ENCODE measurements around the gene SUZ12. TPM values are rescaled to one million over a fixed set of nuclear protein-coding genes. Genes with fewer than 3 reads are reported as not detected.
"Not testable (repeated sequence)": the region's sequence is repeated elsewhere in the genome, so short reads cannot be mapped to it uniquely, and the experiment has no call there.

SUZ12 gene
- total RNA-seq, 2 experiments from 2014 or later, result 60.7 to 64.2 TPM

DNA sequence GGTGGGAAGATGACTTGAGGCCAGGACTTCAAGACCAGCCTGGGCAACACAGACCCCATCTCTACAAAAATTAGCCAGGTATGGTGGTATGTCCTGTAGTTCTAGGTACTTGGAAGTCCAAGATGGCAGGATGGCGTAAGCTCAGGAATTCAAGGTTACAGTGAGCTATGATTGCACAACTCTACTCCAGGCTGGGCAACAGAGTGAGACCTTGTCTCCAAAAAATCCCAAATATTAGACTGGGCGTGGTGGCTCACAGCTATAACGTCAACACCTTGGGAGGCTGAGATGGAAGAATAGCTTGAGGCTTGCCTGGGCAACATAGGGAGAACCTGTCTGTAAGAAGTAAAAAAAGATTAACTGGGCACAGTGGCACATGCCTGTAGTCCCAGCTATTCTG, 30.8 kb downstream of the SUZ12 start:
- no peak overlapping the region for H3K4me3 Mint-ChIP-seq
- ChIA-PET CTCF (no interaction called here), POLR2A (no interaction called here)
- TF ChIP-seq, protein P1, sequence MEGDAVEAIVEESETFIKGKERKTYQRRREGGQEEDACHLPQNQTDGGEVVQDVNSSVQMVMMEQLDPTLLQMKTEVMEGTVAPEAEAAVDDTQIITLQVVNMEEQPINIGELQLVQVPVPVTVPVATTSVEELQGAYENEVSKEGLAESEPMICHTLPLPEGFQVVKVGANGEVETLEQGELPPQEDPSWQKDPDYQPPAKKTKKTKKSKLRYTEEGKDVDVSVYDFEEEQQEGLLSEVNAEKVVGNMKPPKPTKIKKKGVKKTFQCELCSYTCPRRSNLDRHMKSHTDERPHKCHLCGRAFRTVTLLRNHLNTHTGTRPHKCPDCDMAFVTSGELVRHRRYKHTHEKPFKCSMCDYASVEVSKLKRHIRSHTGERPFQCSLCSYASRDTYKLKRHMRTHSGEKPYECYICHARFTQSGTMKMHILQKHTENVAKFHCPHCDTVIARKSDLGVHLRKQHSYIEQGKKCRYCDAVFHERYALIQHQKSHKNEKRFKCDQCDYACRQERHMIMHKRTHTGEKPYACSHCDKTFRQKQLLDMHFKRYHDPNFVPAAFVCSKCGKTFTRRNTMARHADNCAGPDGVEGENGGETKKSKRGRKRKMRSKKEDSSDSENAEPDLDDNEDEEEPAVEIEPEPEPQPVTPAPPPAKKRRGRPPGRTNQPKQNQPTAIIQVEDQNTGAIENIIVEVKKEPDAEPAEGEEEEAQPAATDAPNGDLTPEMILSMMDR (IDR thresholded peaks at IDR 0.05), result no peak
- DNase-seq (no peak), ATAC-seq (no peak)
- peaks cover 26% of the 10 kb centered on the region for H3K36me3 Mint-ChIP-seq (ENCODE audit: low read depth)
- H3K27ac Mint-ChIP-seq, result no peak overlapping the region
- intact Hi-C loops (cut with micrococcal nuclease), result no loop called here
- H3K27me3 Mint-ChIP-seq, result no peaks in the 10 kb centered on the region
- no peaks in the 10 kb centered on the region for H3K9me3 Mint-ChIP-seq
- peaks cover 2% of the 10 kb centered on the region for H3K4me1 Mint-ChIP-seq (ENCODE audit: low read depth)

DNA sequence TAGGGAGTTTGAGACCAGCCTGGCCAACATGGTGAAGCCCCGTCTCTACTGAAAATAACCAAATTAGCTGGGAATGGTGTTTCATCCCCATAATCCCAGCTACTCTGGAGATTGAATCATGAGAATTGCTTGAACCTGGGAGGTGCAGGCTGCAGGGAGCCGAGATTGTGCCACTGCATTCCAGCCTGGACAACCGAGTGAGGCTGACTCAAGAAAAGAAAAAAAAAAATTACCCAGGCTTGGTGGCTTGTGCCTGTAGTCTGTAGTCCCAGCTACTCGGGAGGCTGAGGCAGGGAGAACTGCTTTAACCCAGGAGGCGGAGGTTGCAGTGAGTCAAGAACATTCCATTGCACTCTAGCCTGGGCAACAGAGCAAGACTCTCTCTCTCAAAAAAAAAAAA, 33.6 kb downstream of the SUZ12 start:
- H3K27ac Mint-ChIP-seq; H3K9me3 Mint-ChIP-seq; H3K27me3 Mint-ChIP-seq; H3K4me3 Mint-ChIP-seq; H3K4me1 Mint-ChIP-seq (ENCODE audit: low read depth); POLR2A ChIA-PET; CTCF ChIA-PET; intact Hi-C loops (cut with micrococcal nuclease); ATAC-seq; DNase-seq: not testable (repeated sequence)
- peaks cover 18% of the 10 kb centered on the region for H3K36me3 Mint-ChIP-seq (ENCODE audit: low read depth)

DNA sequence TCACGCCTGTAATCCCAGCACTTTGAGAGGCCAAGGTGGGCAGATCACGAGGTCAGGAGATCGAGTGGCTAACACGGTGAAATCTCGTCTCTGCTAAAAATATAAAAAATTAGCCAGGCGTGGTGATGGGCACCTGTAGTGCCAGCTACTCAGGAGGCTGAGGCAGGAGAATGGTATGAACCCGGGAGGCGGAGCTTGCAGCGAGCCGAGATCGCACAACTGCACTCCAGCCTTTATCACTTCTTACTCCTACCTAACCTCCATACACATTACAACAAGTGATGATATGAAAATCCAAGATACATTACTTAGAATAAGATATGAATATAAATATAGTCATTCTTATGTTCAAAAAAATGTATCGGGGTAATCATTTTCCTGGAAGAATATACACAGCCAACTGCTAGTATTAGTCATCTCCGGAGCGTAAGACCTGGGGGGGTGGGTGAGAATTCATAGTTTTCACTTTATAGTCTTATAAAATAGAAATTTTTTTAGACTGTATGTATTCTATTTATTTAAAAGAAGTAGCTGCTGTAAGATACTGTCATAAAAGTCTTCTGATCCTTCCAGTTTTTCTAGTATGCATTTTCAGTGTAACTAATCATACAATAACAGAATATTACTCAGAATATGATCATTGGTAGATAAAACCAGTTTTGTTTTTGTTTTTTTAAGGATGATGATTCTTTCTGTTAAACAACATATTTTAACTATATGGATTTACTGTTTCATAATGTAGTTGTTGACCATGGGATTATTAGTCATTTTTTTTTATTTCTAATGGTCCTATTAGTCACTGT, 37.7 kb downstream of the SUZ12 start:
- intact Hi-C loops (cut with micrococcal nuclease); H3K27me3 Mint-ChIP-seq; CTCF ChIA-PET; DNase-seq; H3K4me1 Mint-ChIP-seq (ENCODE audit: low read depth); H3K4me3 Mint-ChIP-seq; ATAC-seq; POLR2A ChIA-PET; H3K27ac Mint-ChIP-seq; H3K9me3 Mint-ChIP-seq: not testable (repeated sequence)
- H3K36me3 Mint-ChIP-seq (ENCODE audit: low read depth), result peaks cover 22% of the 10 kb centered on the region

DNA sequence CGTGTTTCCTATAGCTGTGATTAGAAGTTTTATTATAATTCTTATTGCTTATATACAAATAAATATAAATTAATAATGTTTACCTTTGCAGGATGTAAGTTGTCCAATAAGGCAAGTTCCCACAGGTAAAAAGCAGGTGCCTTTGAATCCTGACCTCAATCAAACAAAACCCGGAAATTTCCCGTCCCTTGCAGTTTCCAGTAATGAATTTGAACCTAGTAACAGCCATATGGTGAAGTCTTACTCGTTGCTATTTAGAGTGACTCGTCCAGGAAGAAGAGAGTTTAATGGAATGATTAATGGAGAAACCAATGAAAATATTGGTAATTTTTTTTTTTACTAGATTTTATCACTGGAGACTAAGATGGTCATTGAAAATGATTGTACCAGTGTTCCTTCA, 38.6 kb downstream of the SUZ12 start:
- CTCF ChIA-PET; POLR2A ChIA-PET; ATAC-seq; H3K4me1 Mint-ChIP-seq (ENCODE audit: low read depth); DNase-seq; H3K4me3 Mint-ChIP-seq; H3K27me3 Mint-ChIP-seq; H3K27ac Mint-ChIP-seq; H3K9me3 Mint-ChIP-seq; intact Hi-C loops (cut with micrococcal nuclease): not testable (repeated sequence)
- H3K36me3 Mint-ChIP-seq (ENCODE audit: low read depth), result peaks cover 22% of the 10 kb centered on the region

DNA sequence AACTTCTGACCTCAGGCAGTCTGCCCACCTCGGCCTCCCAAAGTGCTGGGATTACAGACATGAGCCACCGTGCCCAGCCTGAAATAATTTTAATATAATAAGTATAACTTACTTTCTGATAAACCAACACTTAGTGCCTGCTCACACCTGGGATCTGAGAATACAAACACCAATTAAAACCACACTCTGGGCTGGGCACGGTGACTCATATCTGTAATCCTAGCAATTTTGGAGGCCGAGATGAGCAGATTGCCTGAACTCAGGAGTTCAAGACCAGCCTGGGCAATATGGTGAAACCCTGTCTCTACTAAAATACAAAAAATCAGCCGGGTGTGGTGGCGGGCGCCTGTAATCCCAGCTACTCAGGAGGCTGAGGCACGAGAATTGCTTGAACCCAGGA, 55.0 kb downstream of the SUZ12 start:
- H3K4me1 Mint-ChIP-seq (ENCODE audit: low read depth); H3K4me3 Mint-ChIP-seq; H3K9me3 Mint-ChIP-seq; H3K27ac Mint-ChIP-seq; intact Hi-C loops (cut with micrococcal nuclease); DNase-seq; CTCF ChIA-PET; H3K27me3 Mint-ChIP-seq; ATAC-seq; POLR2A ChIA-PET: not testable (repeated sequence)
- H3K36me3 Mint-ChIP-seq (ENCODE audit: low read depth), result peaks cover 46% of the 10 kb centered on the region

DNA sequence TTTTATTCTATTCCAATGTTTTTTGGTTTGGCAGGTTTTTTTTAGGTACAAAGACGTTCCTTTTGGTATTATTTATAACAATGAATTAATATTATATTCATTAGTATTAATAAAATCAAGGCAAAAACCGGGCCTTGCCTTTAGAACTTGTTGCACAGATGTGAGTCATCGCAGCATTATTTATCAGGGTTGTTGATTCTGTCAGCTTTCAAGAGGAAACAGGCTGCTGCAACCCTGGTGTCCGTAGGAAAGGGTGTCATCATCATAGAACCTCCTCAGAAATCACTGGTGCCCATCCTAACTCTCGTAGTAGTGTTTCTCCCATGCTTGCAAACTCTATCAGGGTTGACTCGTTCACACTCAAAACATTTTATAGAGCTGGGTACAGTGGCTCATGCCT, 60.2 kb downstream of the SUZ12 start:
- intact Hi-C loops (cut with micrococcal nuclease), result no loop called here
- no peak for ATAC-seq

More for the DNA sequence above, 60.2 kb downstream of the SUZ12 start:
- Mint-ChIP-seq H3K4me1 (ENCODE audit: low read depth) (no peaks in the 10 kb centered on the region), H3K27me3 (no peaks in the 10 kb centered on the region), H3K27ac (no peak overlapping the region), H3K9me3 (no peaks in the 10 kb centered on the region), H3K36me3 (ENCODE audit: low read depth) (peaks cover 38% of the 10 kb centered on the region), H3K4me3 (no peak overlapping the region)
- TF ChIP-seq, protein P1 (IDR thresholded peaks at IDR 0.05), result no peak
- DNase-seq, result no peak
- ChIA-PET POLR2A (no interaction called here), CTCF (no interaction called here)

All from activated CD8-positive, alpha-beta T cell treated with anti-CD3 and anti-CD28 coated beads for 36 hours (primary cell).